ENCODE measurements around the gene INPP4A. TPM values are rescaled to one million over a fixed set of nuclear protein-coding genes. Genes with fewer than 3 reads are reported as not detected.

Gene INPP4A
- total and polyA plus RNA-seq, 10 of the 15 experiments (the other 5 are each of a cell fraction or from before 2014, with no cell fraction given): 4.7 to 62.3 (median 36.9) TPM

GRCh38 chr2:98403878-98404277 is 40.8 kb upstream of the INPP4A start:
- Histone ChIP-seq H3K9me3 (replicated peaks; ENCODE audit: control insufficient read depth, insufficient read depth, low read length) (no peaks in the 10 kb centered on the region), H4K20me1 (ENCODE audit: control insufficient read depth, insufficient read depth) (no peaks in the 10 kb centered on the region), H3K36me3 (ENCODE audit: control insufficient read depth in 2 of 2, insufficient read depth in 2 of 2, low read length in 1 of 2) (no peaks in the 10 kb centered on the region; a peak in 1 of 4 replicates), H3K4me2 (ENCODE audit: control insufficient read depth, insufficient read depth) (no peak overlapping the region), H2AFZ (ENCODE audit: control insufficient read depth, low read depth, low read length) (no peak overlapping the region), H3K9ac (ENCODE audit: control insufficient read depth, insufficient read depth, low read length) (no peak overlapping the region), H3K4me1 (ENCODE audit: control insufficient read depth, insufficient read depth, low read length) (no peaks in the 10 kb centered on the region), H3K27ac (ENCODE audit: control insufficient read depth, insufficient read depth) (no peak overlapping the region), H3K27me3 (replicated peaks in 1 of 2; ENCODE audit: control insufficient read depth in 2 of 2, insufficient read depth in 2 of 2, low read length in 1 of 2) (peaks cover 0 to 4% of the 10 kb centered on the region in 2 experiments; a peak in 3 of 4 replicates), H3K79me2 (ENCODE audit: control insufficient read depth, insufficient read depth, low read length) (no peaks in the 10 kb centered on the region), H3K4me3 (no peak overlapping the region)
- intact Hi-C loops (cut with micrococcal nuclease; ENCODE audit: unreplicated experiment): no loop called here
- ChIA-PET POLR2A (no interaction called here), SMC1A (ENCODE audit: uncharacterized antibody, unreplicated experiment) (interaction anchor here (0.6 kb wide), 1 partner anchor 232 kb away, joined by 3 read pairs; no protein-coding TSS in a partner anchor), RAD21 (ENCODE audit: unreplicated experiment) (no interaction called here), CTCF (no interaction called here)
- FAIRE-seq (no peak), DNase-seq (ENCODE audit: low read depth, low spot score) (no peak), ATAC-seq (no peak)
- BruUV-seq (replicated peaks): no TSS peak
- in situ Hi-C loops (cut with MboI): loop anchor here (25.0 kb wide), 1 partner anchor 658 kb away; no protein-coding TSS in a partner anchor
- TF ChIP-seq CHD2 (IDR thresholded peaks at IDR 0.05; ENCODE audit: borderline replicate concordance, low read depth, low read length) (no peak), BCL11A (IDR thresholded peaks at IDR 0.05; ENCODE audit: low read depth, low read length) (no peak), SKIL (IDR thresholded peaks at IDR 0.05; ENCODE audit: low read depth, poor library complexity, severe bottlenecking) (no peak), CREM (IDR thresholded peaks at IDR 0.05; ENCODE audit: low read depth) (no peak), CUX1 (IDR thresholded peaks at IDR 0.05; ENCODE audit: insufficient replicate concordance, low read depth, low read length) (no peak), GABPA (IDR thresholded peaks at IDR 0.05; ENCODE audit: low read depth) (no peak), NFIC (IDR thresholded peaks at IDR 0.05; ENCODE audit: low read depth, low read length) (no peak), MTA3 (IDR thresholded peaks at IDR 0.05; ENCODE audit: borderline replicate concordance, low read length) (no peak), PAX8 (IDR thresholded peaks at IDR 0.05) (no peak), HDGF (IDR thresholded peaks at IDR 0.05) (no peak), EGR1 (IDR thresholded peaks at IDR 0.05; ENCODE audit: borderline replicate concordance in 1 of 2, low read depth in 2 of 2, low read length in 2 of 2) (no peak), ZNF274 (IDR thresholded peaks at IDR 0.05; ENCODE audit: insufficient read depth, insufficient read length) (no peak), KLF5 (IDR thresholded peaks at IDR 0.05; ENCODE audit: partially characterized antibody) (no peak), NR2F1 (conservative IDR thresholded peaks at IDR 0.05) (no peak), EZH2 (IDR thresholded peaks at IDR 0.05; ENCODE audit: borderline replicate concordance, control insufficient read depth, low read depth, low read length) (no peak)

Measured in GM12878 (cell line).